T-cell (primary cell): Measurements from ENCODE around the gene NRIP1. TPM values are rescaled to one million over a fixed set of nuclear protein-coding genes. Genes with fewer than 3 reads are reported as not detected.

Source experiments
- ATAC-seq, 4 experiments: fragments of 200-7000 bp in 3 of 4; fragments of 150-1000 bp in 1 of 4; cut with Tn5 transposase; replicated peaks in 1 of 4; 1 replicate in 3 of 4; 2 replicates in 1 of 4; pipeline ENCODE4 v1.10.0; 2021; ENCODE audit warnings: moderate library complexity in 3 of 4, mild to moderate bottlenecking in 2 of 4, moderate number of reproducible peaks in 1 of 4
- CTCF ChIA-PET, 2 donors: fragments of 300-600 bp; sonication (Branson Sonifier 250); formaldehyde crosslinking; loops; one replicate each; lab custom pipeline; 2022; ENCODE audit warnings: antibody characterized with exemption in 2 of 2; lab: Charles Lee
- POLR2A ChIA-PET, 2 donors: fragments of 300-600 bp; sonication (Branson Sonifier 250); formaldehyde crosslinking; loops; one replicate each; lab custom pipeline; 2022; ENCODE audit warnings: antibody characterized with exemption in 2 of 2; lab: Charles Lee
- DNase-seq, 35 experiments: peaks; one replicate each; pipeline versions ENCODE4 v3.0.0 to v3.0.0-alpha.2; 2013 to 2023
- H3K27ac ChIP-seq: one replicate; pipeline ENCODE4 v1.5.1; 2013; ENCODE audit warnings: low read length
- H3K27me3 ChIP-seq, 2 experiments: replicated peaks in 1 of 2; 1 replicate in 1 of 2; 2 replicates in 1 of 2; pipeline versions ENCODE4 v1.6.1 to v1.7.0; 2013; ENCODE audit warnings: low read length in 1 of 2, mixed read lengths in 1 of 2; ENCODE audit not compliant: control insufficient read depth in 2 of 2, insufficient read depth in 2 of 2; ENCODE audit errors: extremely low read depth in 1 of 2
- H3K36me3 ChIP-seq, 2 donors: 1 replicate in 1 of 2; 2 replicates in 1 of 2; pipeline versions ENCODE4 v1.6.1 to v1.7.0; 2013; ENCODE audit warnings: low read length in 1 of 2; ENCODE audit not compliant: control insufficient read depth in 2 of 2, insufficient read depth in 1 of 2; ENCODE audit errors: extremely low read depth in 1 of 2
- H3K4me1 ChIP-seq, 2 experiments: 1 replicate in 1 of 2; 2 replicates in 1 of 2; pipeline versions ENCODE4 v1.6.1 to v1.7.0; 2013; ENCODE audit warnings: low read length in 2 of 2, mixed read lengths in 1 of 2; ENCODE audit not compliant: insufficient read depth in 2 of 2, control insufficient read depth in 1 of 2; ENCODE audit errors: extremely low read depth in 1 of 2
- H3K4me3 ChIP-seq, 2 donors: 1 replicate in 1 of 2; 2 replicates in 1 of 2; pipeline versions ENCODE4 v1.5.1 to v1.7.0; 2013; ENCODE audit warnings: mild to moderate bottlenecking in 2 of 2, low read length in 1 of 2, moderate library complexity in 1 of 2; ENCODE audit not compliant: control insufficient read depth in 1 of 2; ENCODE audit errors: extremely low read depth in 1 of 2
- H3K9me3 ChIP-seq: 2 replicates; pipeline ENCODE4 v1.7.0; 2013
- H3K27ac Mint-ChIP-seq, 2 donors: one replicate each; pipeline ENCODE4 v1.8.0; 2020 to 2021; ENCODE audit warnings: mild to moderate bottlenecking in 2 of 2, mixed read lengths in 2 of 2
- H3K27me3 Mint-ChIP-seq, 2 donors: one replicate each; pipeline ENCODE4 v1.8.0; 2021 to 2022; ENCODE audit warnings: mixed read lengths in 2 of 2
- H3K36me3 Mint-ChIP-seq: one replicate; pipeline ENCODE4 v1.8.0; 2021; ENCODE audit warnings: mixed read lengths
- H3K4me1 Mint-ChIP-seq, 3 donors: one replicate each; pipeline ENCODE4 v1.8.0; 2020 to 2022; ENCODE audit warnings: mixed read lengths in 3 of 3, mild to moderate bottlenecking in 1 of 3
- H3K4me3 Mint-ChIP-seq, 3 donors: one replicate each; pipeline ENCODE4 v1.8.0; 2020 to 2022; ENCODE audit warnings: mild to moderate bottlenecking in 3 of 3, mixed read lengths in 3 of 3, moderate library complexity in 3 of 3
- H3K9me3 Mint-ChIP-seq, 3 donors: one replicate each; pipeline ENCODE4 v1.8.0; 2020 to 2022; ENCODE audit warnings: mixed read lengths in 3 of 3
- WGBS: methylation state at CpG from one replicate; pipeline ENCODE4 v1.1.5; 2013; ENCODE audit warnings: missing lambda C conversion rate; ENCODE audit not compliant: insufficient coverage; 5-methylcytosine and 5-hydroxymethylcytosine counted together
- total RNA-seq, 35 experiments: library from RNA in 6 of 35; stranded (reverse) in 6 of 35; fragments of 120-200 nt in 1 of 35; gene quantifications; one replicate each; pipeline versions ENCODE4 v1.2.1 to v1.2.4 and lab custom pipeline; 2013 to 2026

The NRIP1 gene
- total RNA-seq, 5 donors from 2014 or later (not counting 1 experiment from before 2014, with no cell fraction given): 19.5 to 35.8 (median 26.5) TPM

- Mint-ChIP-seq H3K27me3 (peaks cover 0 to 10% of the 10 kb centered on the region in 2 donors), H3K4me1 (peaks cover 55 to 67% (median 58%) of the 10 kb centered on the region in 3 donors), H3K27ac (peak overlapping the region; percentile 75 to 87), H3K4me3 (peak overlapping the region; percentile 75 to 79 (median 79)), H3K36me3 (no peaks in the 10 kb centered on the region), H3K9me3 (no peaks in the 10 kb centered on the region)
- POLR2A ChIA-PET: no interaction called here
- Histone ChIP-seq H3K4me3 (peak overlapping the region; percentile 48 to 67), H3K4me1 (peaks cover 10 to 22% of the 10 kb centered on the region in 2 experiments), H3K36me3 (no peaks in the 10 kb centered on the region), H3K27ac (peak overlapping the region; percentile 62), H3K27me3 (no peaks in the 10 kb centered on the region), H3K9me3 (no peaks in the 10 kb centered on the region)
- 20% methylated on average over 4 of the region's 11 CpGs for WGBS
- ATAC-seq: no peak
- DNase-seq: peak in 10 of 35 experiments; percentile 3 to 37 (median 14)
- CTCF ChIA-PET: no interaction called here
Measured at GRCh38 chr21:15063081-15063813, 1.6 kb downstream of the NRIP1 start.

DNA sequence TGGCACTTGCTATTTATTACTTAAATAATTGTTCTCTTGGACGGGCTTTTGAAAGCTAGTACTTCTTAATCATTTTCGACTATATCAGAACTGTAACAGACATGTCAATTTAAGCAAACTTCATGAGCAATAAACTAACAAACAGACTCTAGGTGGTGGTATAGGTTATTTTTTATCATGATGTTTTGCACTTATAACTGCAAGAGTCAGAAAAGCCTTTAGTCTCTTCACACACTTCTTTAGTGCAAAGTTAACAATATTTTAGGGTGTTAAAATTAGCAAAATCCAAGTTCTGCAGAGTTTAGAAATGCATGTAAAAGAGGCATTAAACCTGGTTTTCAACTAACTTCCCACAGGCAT is 2.2 kb downstream of the NRIP1 start:
- H3K27me3 Mint-ChIP-seq: peaks cover 0 to 7% of the 10 kb centered on the region in 2 donors
- peak overlapping the region; percentile 75 to 79 (median 79) for H3K4me3 Mint-ChIP-seq
- no peaks in the 10 kb centered on the region for H3K36me3 Mint-ChIP-seq
- peak overlapping the region; percentile 75 to 87 for H3K27ac Mint-ChIP-seq
- H3K27ac ChIP-seq: no peak overlapping the region
- peak in 1 of 4 experiments; percentile 15 for ATAC-seq
- H3K4me1 ChIP-seq: peaks cover 13 to 28% of the 10 kb centered on the region in 2 experiments
- H3K4me3 ChIP-seq: no peak overlapping the region
- no CpG with 5 or more reads among the region's 2 CpGs for WGBS
- H3K4me1 Mint-ChIP-seq: peaks cover 62 to 72% (median 63%) of the 10 kb centered on the region in 3 donors
- H3K9me3 ChIP-seq: no peaks in the 10 kb centered on the region
- DNase-seq: peak in 1 of 35 experiments; percentile 47
- ChIA-PET POLR2A (interaction anchor here in 1 of 2 donors (0.7 kb wide), 1 partner anchor 57 kb away, joined by 3 read pairs; no protein-coding TSS in a partner anchor), CTCF (interaction anchor here in 1 of 2 donors (0.6 to 1.1 kb wide), 2 partner anchors 9 to 734 kb away, joined by 3 read pairs; no protein-coding TSS in a partner anchor)
- H3K27me3 ChIP-seq: no peaks in the 10 kb centered on the region
- no peaks in the 10 kb centered on the region for H3K9me3 Mint-ChIP-seq
- no peaks in the 10 kb centered on the region for H3K36me3 ChIP-seq

GRCh38 chr21:15061747-15062605 is 2.8 kb downstream of the NRIP1 start:
- Mint-ChIP-seq H3K36me3 (no peaks in the 10 kb centered on the region), H3K27ac (peak overlapping the region; percentile 75 to 87), H3K4me3 (peak overlapping the region; percentile 75 to 79 (median 79)), H3K4me1 (peaks cover 68 to 76% (median 69%) of the 10 kb centered on the region in 3 donors), H3K27me3 (peaks cover 0 to 5% of the 10 kb centered on the region in 2 donors), H3K9me3 (no peaks in the 10 kb centered on the region)
- Histone ChIP-seq H3K9me3 (no peaks in the 10 kb centered on the region), H3K4me3 (no peak overlapping the region), H3K4me1 (peaks cover 17 to 34% of the 10 kb centered on the region in 2 experiments), H3K36me3 (no peaks in the 10 kb centered on the region), H3K27me3 (no peaks in the 10 kb centered on the region), H3K27ac (no peak overlapping the region)
- CTCF ChIA-PET: interaction anchor here in 1 of 2 donors (0.6 to 1.1 kb wide), 2 partner anchors 8 to 735 kb away, joined by 3 read pairs; no protein-coding TSS in a partner anchor
- WGBS: no CpG with 5 or more reads among the region's 6 CpGs
- DNase-seq (no peak), ATAC-seq (no peak)
- POLR2A ChIA-PET: interaction anchor here in 1 of 2 donors (0.7 kb wide), 1 partner anchor 58 kb away, joined by 3 read pairs; no protein-coding TSS in a partner anchor

- H3K4me1 ChIP-seq: peaks cover 17 to 33% of the 10 kb centered on the region in 2 experiments
- Mint-ChIP-seq H3K9me3 (no peaks in the 10 kb centered on the region), H3K4me3 (peak overlapping the region in 1 of 3 donors; percentile 10), H3K27me3 (peaks cover 0 to 5% of the 10 kb centered on the region in 2 donors), H3K36me3 (no peaks in the 10 kb centered on the region), H3K4me1 (peaks cover 74 to 81% (median 75%) of the 10 kb centered on the region in 3 donors), H3K27ac (peak overlapping the region; percentile 78 to 87)
- H3K4me3 ChIP-seq: no peak overlapping the region
- ATAC-seq (no peak), DNase-seq (no peak)
- H3K36me3 ChIP-seq: no peaks in the 10 kb centered on the region
- ChIA-PET CTCF (interaction anchor here in 1 of 2 donors (1.1 kb wide), 1 partner anchor 8 kb away, joined by 3 read pairs; no protein-coding TSS in a partner anchor), POLR2A (no interaction called here)
- no peak overlapping the region for H3K27ac ChIP-seq
- H3K9me3 ChIP-seq: no peaks in the 10 kb centered on the region
- no peaks in the 10 kb centered on the region for H3K27me3 ChIP-seq
- WGBS: 67% methylated on average over 1 of the region's 4 CpGs
Measured at GRCh38 chr21:15061279-15061678, 3.5 kb downstream of the NRIP1 start.

GRCh38 chr21:15060543-15061175 is 4.1 kb downstream of the NRIP1 start:
- Histone ChIP-seq H3K27ac (no peak overlapping the region), H3K9me3 (no peaks in the 10 kb centered on the region), H3K4me1 (peaks cover 15 to 35% of the 10 kb centered on the region in 2 experiments), H3K4me3 (no peak overlapping the region), H3K27me3 (no peaks in the 10 kb centered on the region), H3K36me3 (no peaks in the 10 kb centered on the region)
- ATAC-seq (no peak), DNase-seq (no peak)
- peaks cover 0 to 3% of the 10 kb centered on the region in 2 donors for H3K27me3 Mint-ChIP-seq
- peak overlapping the region; percentile 63 to 78 for H3K27ac Mint-ChIP-seq
- H3K4me1 Mint-ChIP-seq: peaks cover 73 to 80% (median 79%) of the 10 kb centered on the region in 3 donors
- CTCF ChIA-PET: no interaction called here
- H3K4me3 Mint-ChIP-seq: peak overlapping the region in 1 of 3 donors; percentile 10
- no peaks in the 10 kb centered on the region for H3K36me3 Mint-ChIP-seq
- POLR2A ChIA-PET: no interaction called here
- no peaks in the 10 kb centered on the region for H3K9me3 Mint-ChIP-seq
- WGBS: 75% methylated on average over 1 of the region's 2 CpGs
